Activated CD4-positive, alpha-beta T cell treated with anti-CD3 and anti-CD28 coated beads for 1 hour (primary cell): Measurements from ENCODE around the gene ZNF777.
A peak's percentile ranks its signal among the peaks of the same experiment; 100 is the strongest.
"Not testable (repeated sequence)": the region's sequence is repeated elsewhere in the genome, so short reads cannot be mapped to it uniquely, and the experiment has no call there.

ENCODE experiments used
- DNase-seq: peaks from one replicate; pipeline ENCODE4 v3.0.0-alpha.2; 2020

ZNF777 gene

DNA sequence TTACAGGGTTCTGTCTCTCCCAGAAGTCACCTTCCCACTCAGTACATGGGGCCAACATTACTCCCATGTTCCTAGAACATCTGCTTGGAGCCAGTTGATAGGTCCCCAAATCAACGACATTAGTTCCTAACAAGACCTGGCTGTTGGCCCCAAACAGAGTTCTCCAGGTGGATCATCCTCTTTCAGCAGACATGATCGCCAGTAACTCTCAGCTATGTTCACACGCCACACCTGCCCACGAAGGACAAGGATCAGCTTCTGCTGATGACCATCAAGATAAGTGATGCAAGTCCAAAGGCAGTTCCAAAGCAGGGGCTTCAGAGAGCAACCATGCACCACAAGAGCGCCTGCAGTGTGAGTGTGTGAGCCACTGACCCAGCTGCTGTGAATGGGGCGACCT lies 11.0 kb downstream of the ZNF777 start:
- no peak for DNase-seq

DNA sequence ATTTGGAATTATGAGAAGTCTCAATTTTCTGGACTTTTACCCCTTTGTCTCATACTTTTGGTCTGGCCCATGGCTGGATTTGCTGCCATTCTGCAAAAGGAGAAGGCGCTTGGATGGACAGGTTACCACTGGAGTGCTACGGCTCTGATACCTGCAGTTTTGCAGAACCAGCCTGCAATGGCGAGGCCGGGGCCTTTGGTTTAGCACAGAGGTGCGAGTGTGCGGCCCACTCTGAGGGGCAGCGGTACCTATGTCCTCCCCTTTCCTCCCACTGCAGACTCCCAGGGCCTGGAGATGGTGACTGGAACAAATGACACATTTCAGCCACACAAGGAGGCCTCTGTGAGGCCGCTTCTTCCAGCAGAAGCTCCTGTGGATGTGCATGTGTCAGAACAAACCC lies 11.9 kb downstream of the ZNF777 start:
- DNase-seq = no peak

DNA sequence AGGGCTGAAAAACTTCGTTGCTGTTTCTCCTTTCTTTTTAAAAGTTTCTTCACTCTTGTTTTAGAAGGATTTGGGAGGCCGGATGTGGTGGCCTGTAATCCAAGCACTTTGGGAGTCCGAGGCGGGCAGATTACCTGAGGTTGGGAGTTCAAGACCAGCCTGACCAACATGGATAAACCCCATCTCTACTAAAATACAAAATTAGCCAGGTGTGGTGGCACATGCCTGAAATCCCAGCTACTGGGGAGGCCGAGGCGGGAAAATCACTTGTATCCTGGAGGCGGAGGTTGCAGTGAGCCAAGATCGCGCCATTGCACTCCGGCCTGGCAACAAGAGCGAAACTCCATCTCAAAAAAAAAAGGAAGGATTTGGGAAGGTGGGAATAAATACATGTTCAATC lies 14.8 kb downstream of the ZNF777 start:
- DNase-seq = not testable (repeated sequence)

DNA sequence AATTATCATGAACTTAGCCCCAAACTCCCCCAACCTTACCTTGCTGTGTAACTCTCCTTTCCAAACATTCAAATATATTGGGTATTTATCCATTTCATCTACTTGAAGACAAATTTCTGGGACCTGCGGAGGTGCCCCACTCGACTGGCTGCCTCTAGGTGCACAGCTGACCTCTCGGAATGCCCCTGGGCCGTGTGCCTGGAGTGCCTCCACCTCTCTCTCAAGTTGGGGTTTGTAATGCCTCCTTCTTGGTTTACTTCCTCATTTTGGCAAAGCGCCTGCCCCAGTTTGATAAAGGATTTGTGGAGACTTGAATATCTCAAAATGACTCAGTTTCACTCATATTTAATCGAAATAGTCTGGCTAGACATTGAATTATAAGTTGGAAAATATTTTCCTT lies 16.6 kb downstream of the ZNF777 start:
- DNase-seq = no peak

DNA sequence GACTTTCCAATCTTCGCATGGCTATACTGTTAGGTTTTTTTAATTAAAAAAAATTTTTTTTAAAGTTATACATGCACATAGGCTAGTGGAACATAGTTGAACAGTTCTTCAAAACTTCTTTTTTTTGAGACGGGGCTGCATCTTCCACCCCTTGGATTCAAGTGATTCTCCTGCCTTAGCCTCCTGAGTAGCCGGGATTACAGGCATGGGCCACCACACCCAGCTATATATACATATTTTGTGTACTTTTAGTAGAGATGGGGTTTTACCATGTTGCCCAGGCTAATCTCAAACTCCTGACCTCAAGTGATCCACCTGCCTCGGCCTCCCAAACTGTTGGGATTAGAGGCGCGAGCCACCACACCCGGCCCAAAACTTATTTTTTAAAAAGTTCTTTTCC lies 17.3 kb downstream of the ZNF777 start:
- no peak for DNase-seq

DNA sequence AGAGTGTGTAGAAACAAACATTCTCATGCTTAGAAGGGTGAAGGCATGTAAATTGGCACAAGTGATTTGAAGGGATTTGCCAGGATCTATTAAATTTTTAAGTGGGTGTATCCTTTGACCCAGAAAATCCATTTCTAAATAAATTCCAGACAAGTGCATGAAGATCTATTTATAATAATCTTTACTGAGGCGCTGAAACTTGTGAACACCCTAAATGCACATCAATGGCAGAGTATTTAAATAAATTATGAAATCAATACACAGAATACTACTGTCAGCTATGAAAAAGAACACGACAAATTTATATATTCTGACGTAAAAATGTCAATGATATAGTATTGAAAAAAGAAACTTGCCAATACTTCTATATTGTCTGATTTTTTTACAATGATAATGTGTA lies 17.9 kb downstream of the ZNF777 start:
- no peak for DNase-seq

DNA sequence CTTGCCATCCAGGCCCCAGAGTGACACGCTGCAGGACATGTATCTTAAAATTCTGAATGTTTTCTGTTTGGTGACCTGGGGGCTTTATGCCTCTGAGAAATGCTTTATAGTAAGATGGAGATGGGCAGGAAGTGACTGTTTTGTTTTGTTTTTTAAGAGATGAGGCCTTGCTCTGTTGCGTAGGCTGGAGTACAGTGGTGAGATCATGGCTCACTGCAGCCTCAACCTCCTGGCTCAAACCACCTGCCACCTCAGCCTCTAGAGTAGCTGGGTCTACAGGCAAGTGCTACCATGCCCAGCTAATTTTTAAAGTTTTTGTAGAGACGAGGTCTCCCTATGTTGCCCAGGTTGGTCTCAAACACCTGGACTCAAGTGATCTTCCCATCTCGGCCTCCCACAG lies 20.6 kb downstream of the ZNF777 start:
- no peak for DNase-seq

DNA sequence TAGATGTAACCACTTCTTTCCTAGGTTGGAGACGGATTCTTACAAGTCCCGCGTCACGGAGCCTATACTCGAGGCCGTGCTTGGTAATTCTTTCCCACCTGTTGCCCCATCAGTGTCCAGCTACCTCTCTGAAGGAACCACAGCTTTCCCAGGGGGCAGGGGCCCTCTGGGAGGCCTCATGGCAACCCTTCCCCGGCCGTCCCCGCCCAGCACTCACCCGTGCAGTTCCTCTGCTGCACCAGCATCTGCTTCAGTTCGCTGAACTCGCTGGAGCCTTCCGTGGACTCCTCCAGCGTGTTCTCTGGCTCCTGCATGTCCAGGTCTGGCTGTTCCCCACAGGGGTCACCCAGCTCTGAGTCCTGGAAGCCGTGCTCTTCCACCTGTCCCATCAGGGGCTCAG lies 24.5 kb downstream of the ZNF777 start:
- DNase-seq = no peak

DNA sequence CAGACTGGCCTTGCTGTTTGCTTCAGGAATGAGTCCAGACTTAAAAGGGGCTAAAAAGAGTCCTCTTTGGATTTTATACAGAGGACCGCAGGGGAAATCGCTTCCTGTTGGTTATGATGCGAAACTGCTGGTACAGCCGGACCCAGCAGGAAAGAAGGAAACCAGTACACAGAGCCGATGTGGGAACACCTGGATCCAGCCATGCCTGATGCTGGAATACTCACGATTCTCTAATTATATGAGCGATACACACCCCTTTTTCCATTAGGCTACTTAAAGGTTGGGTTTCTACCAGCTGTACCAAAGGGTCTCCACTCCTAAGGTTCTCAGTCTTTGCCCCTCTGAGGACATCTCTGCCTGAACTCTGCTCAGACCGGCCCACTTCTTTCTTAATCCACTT lies 27.7 kb downstream of the ZNF777 start:
- no peak for DNase-seq

DNA sequence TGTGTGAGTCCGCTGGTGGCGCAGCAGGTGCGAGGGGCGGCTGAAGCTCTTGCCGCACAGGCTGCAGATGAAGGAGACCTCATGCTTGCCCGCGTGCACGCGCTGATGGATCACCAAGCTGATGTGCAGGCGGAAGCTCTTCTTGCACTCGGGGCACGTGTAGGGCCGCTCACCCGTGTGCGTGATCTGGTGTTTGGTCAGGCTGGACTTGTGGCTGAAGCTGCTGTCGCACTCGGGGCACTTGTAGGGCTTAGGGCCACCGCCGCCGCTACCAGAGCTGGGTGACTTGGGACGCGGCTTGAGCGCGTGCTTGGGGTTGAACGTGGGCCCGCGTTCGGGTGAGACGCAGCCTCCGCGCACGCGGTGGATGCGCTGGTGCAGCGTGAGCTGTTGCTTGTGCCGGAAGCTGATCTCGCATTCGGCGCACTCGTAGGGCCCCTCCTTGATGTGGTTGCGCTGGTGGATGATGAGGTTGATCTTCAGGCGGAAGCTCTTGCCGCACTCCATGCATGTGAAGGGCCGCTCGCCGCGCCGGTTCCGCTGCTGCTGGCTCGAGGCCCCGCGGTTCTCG lies 28.7 kb downstream of the ZNF777 start:
- no peak for DNase-seq

DNA sequence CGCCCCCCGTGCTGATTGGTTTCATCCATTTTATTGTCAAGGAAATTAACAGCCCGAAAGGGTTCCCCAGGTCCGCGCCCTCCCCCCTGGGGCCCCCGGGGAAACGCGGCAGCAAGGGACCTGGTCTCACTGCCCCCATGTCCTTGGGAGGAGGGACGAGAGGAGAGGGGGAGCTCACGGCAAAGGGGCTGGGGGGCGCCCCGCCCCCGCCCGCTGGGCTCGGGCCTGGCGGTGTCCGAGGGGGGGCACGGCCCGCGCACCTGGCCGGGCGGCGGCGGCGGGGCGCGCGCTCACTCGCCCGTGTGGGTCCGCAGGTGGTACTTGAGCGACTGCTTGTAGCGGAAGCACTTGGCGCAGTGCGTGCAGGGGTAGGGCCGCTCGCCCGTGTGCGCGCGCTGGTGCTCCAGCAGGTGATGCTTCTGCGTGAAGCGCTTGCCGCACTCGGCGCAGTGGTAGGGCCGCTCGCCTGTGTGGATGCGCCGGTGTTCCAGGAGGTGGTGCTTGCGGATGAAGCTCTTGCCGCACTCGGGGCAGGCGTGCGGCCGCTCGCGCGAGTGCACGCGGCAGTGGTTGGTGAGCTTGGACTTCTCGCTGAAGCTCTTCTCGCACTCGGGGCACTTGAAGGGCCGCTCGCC lies 29.3 kb downstream of the ZNF777 start:
- no peak for DNase-seq

DNA sequence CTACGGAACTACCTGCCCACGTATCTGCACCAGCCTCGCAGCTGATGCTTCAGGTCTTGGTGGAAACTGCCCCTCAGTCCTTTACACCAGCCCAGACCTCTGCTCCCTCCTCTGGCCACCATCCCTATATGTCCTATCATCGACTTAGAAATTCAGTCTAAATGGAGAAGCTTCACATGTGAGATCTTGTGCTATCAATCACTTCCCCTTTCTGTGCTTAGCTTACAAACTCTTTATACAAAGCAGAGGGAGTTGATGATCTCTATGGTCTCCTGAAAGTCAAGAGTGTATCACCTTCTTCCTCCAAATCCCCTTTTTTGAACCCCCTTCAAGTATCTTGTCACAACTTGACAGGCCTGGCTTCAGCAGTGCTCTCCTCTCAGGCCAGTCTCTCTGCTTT lies 30.7 kb downstream of the ZNF777 start:
- DNase-seq = no peak

DNA sequence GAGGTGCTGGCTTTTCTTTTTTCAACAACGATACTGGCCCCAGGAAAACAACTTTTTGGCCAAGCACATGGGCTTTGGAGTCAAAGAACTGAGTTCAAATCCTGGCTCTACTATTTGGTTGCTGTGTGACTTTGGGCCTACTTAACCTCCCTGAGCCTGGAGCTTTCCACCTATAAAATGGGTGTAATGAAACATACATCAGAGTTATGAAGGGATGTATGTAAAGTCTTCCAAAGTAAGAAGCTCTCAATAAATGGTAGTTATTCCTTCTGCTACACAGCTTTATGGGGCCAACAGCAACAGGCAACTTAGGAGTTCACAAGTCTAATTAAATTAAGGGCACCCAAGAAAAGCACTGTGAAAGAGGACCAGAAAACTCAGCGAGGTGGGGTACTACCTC lies 33.0 kb downstream of the ZNF777 start:
- no peak for DNase-seq

DNA sequence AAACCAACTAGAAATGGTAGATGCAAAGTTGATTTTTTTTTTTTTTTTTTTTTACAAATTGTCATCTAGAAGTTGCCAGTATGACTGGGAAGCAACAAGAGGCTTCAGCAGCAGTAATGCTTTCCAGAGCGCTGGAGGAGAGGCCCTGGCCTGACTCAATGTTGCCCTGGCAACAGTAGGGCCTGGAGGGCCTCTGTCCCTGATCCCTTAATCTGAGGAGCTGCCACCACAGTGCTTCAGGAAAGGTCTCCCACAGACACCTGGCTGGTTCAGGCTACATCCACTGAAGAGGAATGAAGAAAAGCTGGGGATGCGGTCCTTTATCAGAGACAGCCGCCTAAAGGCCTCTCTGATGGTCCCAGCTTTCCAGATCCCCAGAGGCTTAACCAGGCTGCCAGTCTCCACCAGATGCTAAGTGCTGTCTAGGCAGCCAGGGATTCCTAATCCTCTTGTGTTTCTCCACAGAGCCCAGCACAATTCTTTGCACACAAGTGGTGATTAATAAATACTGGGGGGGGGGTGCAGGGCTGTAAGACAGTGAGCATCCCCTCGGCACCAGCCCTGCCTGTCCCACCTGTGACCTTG lies 33.7 kb downstream of the ZNF777 start:
- no peak for DNase-seq

DNA sequence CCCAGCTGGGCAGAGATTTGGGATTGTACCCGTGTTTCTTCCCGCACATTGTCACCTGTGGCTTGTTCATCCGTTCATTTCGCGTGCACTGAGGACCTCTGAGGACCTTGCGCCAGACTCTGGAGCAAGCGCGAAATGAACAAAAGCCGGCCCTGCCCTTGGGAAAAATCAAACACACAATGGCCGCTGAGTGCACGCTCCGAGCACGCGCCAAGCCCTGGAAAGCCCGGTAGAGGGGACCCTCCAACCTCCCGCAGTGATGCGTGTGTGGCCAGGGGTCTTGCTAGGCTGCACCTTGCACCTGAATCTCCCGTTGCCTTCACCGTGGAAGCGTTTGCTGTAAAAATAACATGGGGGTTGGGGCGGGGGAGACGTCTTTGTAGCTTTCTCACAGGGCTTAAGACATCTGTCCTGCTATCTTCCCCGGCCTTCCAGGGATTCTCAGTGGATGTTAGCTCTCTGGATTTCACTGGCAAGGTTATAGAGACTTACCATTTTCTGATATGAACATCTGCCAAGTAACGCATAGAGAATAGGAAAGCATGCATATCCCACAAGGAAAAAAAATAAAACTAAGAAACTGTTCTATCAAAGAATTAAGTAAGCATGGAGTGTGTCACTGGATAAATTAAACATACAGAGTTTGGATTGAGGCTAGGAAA lies 37.3 kb downstream of the ZNF777 start:
- no peak for DNase-seq

DNA sequence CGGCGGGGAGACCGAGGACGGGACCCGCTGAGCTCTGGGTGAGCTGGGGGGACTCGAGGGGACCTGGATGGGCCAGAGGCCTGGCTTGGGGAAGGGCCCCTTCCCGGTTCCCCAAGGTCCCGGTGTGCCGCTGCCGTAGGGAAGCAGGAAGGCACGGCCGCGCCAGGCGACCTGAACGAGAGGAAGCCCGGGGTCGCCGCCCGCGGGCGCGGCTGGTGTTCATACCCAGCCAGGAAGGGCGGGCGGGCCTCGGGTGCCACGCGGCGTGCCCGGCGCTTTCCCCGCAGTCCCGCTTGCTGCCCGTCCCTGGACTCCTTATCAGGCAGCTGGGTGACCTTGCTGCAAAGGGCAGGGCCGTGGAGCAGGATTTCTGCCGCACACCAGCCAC lies 38.0 kb downstream of the ZNF777 start:
- DNase-seq = no peak

DNA sequence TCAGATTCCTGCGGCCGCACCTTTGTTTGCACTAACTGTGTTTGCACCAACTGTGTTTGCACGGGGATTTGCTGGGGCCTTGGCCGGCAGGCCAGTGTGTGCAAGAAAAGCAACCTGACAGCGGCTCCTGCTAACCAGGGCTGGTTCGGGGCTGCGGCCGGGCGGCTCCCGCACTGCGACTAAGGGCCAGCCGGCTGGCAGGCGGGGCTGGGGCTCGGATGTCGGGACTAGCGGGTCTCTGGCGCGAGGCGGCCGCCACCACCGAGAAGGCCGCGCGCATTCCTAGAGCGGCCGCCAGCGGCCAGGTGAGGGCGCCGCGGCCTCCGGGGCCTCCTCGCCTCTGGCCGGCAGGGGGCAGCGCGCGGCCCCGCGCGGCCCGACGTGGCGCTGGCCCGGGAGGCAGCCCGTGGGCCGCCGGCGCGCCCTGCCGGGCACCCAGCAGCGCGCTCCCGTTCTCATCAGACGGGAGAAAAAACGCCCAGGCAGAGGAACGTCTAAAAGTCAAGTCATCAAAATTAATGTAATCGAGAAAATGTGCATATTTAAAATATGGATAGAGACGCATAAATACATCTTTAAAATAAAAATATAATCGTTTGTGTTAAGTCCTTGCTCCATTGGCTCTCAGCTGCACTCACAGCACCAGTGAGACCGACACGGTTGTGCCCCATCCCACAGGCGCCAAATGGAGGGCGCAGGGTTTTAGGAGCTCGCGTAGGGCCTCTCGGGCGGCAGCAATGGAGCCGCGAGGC lies 38.5 kb downstream of the ZNF777 start:
- peak; percentile 59 for DNase-seq

DNA sequence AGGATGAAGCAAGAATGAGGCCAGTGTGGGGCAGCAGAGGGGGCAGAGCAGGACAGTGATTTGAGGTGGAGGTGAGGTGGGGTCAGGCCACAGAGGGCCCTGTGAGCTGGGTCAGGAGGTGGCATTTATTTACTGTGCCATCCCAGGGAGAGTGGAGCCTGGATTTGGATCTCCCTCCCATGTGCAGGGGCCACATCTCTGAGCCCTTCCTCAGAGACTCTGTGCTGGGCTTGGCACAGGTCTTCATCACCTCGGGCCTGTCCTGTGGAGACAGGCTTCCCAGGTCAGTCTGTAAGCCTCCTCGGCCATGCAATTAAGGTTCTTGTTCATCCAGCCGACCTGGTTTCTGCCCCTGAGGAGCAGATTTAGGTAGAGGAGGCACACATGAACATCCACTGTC lies 40.9 kb downstream of the ZNF777 start:
- no peak for DNase-seq

DNA sequence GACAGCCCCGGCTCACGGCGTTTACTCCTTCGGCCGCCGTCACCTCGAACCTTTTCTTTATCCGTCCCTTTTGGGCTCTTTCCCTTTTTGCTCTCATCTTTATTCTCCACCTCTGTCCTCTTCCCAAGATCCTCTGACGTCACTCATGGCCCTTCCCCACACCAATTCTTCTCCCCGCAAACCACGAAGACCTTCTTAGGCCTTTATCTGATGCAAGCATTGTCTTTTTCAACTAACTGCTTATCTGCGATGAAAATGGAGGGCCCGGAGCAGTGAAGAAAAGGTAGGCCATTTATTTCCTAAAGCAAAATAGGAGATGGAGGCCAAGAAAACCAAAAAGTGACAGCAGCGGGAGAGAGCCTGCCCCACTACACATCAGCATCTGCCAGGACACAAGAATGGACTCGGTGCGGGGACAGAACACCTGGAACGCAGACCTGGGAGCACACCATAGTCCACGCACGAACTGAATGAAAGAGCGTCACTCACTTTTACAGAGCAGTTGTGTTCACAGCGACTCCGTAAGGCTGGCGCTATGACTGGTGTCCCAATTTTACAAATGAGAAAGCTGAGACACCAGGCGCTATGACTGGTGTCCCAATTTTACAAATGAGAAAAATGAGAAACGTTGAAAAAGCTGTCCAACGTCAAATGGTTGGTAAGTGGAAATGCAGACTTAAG lies 45.3 kb downstream of the ZNF777 start:
- no peak for DNase-seq

DNA sequence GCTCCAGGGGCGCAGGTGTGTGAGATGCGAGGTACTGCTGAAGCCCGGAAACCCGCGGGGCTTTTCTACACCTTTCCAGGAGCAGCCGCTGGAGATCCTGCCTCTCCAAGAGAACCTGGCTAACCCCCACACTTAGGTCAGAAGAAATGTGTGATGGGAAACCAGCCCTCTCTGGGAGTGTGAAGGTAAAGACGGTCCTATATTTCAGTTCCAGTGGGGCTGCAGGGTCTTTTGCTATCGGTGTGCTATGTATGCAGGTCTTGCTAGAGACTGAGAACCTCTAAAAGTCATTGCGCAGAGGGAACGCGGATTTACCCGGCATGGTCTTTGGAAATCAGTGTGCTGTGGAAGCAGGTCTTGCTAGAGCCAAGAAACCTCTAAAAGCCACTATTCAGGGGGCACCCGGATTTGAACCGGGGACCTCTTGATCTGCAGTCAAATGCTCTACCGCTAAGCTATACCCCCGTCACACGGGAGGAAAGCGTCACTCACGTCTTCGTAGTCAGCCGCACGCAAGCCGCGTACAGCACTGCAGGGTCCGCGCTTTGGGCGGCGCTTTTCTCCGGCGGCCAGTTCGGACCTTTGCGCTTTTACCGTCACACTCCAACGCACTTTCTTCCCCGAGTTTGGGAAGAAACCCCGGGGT lies 46.0 kb downstream of the ZNF777 start:
- peak; percentile 50 for DNase-seq

DNA sequence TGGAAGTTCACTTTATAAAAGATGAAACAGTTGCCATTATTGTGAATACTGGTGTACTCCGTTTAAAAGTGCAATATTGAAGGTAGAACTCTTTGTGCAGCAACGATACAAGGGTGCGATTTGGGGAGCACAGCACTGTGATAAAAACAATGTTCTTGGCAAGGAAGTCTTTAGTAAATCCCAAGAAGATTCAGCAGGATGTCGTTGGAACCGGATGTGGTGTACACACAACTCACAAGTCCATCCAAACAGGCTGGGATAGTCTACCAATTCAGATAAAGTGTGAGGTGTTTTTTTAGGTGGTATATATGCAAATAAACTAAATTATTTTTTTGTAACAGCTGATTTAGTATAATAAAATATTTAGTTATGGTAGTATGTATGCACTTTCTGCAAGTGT lies 46.7 kb downstream of the ZNF777 start:
- DNase-seq = no peak

DNA sequence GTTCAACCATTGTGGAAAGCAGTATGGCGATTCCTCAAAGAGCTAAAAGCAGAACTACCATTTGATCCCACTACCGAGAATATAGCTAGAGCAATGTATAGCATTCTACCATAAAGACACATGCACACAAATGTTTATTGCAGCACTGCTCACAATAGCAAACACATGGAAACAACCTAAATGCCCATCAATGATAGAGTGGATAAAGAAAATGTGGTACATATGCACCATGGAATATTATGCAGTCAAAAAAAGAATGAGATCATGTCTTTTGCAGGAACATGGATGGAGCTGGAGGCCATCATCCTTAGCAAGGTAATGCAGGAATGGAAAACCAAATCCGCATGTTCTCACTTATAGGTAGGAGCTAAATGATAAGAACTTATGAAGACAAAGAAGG lies 47.8 kb downstream of the ZNF777 start:
- not testable (repeated sequence) for DNase-seq

DNA sequence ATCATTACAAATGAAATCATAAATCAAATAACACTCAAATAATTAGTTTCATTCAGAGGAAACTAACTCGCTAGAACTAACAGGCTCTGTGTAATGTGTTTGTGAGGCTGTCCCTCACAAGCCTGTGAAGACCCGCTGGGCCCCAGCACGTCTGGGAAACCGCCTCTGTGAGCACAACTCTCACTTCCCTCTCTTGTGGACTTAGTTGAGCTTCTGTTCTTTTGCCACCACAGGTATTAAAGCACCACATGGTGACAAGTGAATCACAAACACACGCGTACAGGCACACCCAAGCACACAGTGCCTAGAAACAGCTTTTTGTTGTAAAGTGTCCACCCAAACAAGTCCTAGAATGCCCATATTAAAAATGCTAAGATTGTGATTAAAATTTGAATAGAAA lies 51.0 kb downstream of the ZNF777 start:
- DNase-seq = no peak
